HG03045 (cell line): ENCODE results near the gene KRT4.
"Not testable (repeated sequence)": the region's sequence is repeated elsewhere in the genome, so short reads cannot be mapped to it uniquely, and the experiment has no call there.

Experiments used
- ATAC-seq: cut with Tn5 transposase; IDR thresholded peaks from one replicate; pipeline ENCODE4 v1.9.1; 2021; ENCODE audit warnings: mild to moderate bottlenecking, moderate library complexity; ENCODE audit not compliant: unreplicated experiment

KRT4 gene

DNA sequence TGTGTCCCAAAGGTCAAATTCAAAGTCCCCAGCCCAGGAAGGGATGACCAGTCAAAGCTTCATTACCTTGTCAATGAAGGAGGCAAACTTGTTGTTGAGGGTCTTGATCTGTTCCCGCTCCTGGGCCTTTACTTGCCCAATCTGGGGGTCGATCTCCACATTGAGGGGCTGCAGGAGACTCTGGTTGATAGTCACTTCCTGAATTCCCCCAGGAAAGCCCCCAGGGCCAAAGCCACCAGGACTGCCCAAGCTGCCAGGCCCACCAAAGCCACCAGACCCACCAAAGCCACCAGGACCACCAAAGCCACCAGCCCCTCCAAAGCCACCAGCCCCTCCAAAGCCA lies 18.6 kb downstream of the KRT4 start:
- ATAC-seq: not testable (repeated sequence)

DNA sequence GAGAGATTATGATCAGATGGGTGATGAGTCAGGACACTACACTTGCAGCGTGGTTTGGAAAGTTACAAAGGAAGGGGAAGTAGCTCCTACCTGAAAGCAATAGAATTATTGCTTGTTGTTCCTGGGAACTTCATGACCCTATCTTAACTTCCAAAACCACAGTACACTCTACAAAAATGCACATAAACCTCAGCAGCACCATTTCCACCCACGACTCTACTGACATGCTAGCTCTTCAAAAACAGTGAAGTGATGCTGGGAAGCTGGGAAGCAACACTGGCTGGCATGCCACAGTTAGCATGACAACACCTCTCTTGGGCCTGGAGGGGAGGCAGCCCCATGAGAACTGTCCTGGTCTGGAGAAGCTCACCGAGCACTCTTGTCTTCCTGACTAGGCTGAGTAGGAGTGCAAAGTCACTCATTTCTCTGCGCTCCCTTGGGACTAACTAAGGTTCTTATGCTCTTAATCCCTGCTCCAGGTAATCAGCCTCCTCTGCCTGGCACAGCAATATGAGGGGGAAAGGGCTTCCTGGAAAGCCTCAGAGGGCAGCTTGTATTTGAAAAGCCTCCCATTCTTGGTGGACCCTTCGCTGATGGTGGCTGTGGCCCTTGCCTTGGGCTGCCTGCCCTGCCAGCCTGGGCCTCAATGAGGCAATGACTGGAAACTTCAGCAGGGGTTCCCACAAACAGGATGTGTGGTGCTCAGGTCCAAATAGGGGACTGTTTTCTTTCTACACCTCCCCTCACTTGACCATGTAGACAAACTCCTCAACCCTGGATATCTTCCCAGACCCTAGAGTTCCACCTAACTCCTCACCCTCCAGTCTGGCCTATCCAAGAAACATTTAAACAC lies 19.2 kb downstream of the KRT4 start:
- ATAC-seq: no peak

DNA sequence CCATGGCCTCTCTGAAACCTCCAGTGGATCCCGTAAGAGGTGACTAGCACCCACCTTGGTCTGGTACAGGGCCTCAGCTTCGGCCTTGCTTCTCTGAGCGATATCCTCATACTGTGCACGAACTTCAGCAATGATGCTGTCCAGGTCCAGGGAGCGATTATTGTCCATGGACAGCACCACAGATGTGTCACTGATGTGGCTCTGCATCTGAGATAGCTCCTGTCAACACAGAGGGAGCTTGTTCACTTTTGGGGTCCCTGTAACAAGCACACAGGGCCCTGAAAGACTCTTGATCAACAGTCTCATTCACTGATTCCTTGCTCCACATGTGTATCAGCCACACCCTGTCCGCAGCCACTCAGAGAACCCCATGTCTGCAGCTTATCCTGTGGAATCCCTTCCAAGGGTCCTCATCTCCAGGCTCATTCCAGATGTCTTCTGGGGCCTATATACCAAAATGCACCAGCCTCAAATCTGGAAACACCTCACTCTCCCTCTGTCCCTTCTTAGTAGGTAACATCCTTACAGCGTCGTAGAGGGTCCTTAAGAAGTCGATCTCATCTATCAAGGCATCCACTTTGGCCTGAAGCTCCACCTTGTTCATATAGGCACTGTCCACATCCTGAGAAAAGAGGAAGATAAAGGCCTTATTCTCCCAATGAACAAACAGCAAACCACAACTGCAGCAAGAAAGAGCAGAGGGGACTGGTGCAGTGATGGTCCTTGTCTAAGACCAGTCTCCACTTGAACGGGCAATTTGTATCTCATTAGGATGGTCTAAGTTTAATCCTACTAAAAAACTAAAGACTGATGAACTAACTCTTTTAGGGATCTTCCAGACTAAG lies 21.5 kb downstream of the KRT4 start:
- no peak for ATAC-seq

DNA sequence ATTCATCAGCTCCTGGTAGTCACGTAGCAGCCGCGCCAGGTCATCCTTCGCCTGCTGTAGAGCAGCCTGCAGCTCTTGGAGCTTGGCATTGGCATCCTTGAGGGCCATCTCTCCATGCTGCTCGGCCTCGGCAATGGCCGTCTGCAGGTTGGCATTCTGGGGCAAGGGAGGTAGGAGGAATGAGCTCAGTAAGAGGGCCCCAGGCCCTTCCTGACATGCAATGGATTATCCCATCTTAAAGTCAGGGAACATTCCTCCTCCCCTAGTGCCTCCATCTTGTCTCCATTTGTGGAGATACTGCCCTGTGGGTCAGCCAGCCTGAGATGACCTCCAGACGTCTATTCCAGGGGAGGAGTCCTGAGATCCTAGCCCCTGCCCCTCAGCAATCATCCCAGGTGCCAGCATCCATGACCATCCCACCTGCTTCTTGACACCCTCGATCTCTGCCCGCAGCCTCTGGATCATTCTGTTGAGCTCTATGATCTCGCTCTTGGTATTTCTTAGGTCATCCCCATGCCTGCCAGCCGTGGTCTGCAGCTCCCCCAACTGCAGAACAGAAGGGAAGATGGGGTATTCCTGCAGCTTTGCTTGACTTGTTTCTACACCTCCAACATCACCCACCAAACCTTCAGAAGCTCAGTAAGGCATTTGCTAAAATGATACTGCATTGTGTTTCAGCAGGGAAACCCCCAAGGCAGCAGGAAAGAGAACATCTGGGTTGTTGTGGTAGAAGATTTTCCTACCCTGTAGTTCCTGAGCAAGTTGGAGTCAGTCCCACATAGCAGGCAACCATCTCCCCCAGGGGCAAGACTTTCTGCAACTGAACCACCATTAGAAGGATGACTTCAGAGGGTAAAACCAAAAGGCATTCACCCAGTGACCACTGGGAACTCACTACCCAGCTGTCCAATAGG lies 22.4 kb downstream of the KRT4 start:
- ATAC-seq: no peak

DNA sequence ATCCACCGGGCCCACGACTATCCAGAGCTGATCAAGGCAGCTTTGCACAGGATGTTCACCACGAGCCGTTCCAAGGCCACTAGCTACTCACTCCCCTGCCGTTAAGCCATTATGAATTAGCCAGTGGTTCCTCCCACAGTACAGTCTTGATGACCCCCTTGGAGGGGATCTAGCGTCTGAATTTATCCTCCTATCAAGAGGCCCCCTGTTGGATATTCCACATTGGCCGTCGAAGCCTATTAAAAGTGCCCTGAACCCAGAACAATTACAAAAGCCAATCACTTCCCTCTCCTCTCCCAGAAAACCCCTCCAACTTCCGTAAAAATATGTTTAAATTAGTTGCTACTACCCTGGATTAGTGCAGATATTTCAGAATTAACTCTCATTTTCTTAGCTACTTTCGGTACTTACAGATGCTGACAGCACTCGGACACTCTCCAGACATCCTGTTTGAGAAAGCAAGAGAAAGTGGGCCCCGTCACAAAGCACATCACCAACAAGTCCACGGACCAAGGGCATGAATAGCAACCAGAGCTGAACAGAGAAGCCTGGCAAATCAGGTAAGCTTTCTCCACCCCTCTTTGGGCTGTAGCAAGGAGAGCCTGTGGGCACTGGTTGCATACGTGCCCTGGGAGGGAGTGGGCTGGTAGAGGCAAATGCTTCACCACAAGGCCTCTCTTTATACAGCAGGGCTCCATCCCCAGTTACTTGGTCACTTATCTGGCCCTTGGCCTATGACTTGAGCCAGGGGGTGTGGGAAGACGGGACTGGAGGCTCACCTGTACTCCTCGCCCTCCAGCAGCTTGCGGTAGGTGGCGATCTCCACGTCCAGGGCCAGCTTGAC lies 23.3 kb downstream of the KRT4 start:
- no peak for ATAC-seq

DNA sequence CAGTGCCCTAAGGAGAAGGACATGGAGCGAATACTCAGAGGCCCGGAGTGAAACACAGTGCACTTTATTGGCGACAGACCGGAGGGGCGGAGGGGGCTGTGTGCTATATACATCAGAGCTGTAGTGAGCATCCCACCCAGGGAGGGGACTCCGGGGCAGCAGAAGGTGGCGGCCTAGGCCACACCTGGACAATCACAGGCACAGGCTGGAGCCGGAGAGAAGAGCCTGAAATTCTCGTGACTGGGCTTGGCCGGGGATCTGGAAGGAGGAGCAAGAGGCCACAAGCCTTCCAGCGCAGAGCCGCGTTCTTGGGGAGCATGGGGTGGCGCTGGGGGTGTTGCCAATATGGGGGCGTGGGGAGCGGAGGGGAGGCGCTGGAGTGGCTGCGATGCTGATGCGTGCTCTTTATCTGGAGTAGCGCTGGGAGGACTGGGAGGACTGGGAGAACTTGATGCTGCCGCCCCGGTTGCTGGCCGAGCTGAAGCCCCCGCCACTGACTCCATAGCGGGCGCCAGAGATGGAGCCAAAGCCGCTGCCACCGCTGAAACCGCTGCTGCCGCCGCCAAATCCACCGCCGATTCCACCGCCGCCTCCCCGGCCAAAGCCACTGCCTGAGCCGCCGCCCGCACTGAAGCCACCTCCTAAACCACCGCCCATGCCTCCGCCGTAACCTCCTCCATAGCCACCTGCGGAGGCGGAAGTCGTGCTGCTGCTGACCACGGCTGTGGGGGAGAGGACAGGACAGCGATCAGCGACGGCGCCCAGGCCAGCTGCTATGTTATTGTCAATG lies 24.1 kb downstream of the KRT4 start:
- no peak for ATAC-seq

DNA sequence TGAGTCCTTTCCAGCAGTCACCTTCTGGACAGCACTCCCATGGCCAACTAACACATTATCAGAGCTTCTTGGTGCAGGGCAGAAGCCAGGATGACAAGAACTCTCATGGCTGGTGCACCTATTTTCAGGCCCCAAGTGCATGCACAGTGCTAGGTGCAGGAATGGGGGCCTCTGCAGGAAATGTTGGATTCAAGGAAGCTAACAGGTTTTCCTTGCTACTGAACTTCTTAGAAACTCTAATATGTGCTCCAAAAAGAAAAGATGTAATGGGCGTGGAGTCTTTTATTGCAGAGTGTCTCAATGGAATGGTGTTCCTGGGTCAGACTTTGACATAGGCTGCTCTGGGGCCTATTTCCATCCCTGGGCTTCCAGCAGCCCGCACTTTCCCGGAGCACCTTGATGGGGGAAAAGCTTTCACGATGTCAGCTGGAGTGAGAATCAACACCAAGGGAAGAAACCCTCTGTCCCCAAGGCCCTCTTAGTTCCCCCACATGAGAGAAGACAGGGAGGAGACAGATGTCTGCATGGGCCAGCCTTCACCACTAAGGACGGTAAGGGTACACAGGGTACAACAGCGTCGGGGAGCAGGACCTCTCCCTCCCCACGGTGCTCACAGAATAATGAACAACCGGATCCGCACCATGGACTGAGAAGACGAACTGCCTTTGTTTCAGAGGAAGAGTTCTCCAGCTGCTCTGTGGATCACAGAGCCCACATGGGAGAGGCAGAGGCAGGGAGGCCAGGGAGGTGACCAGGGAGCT lies 24.9 kb downstream of the KRT4 start:
- no peak for ATAC-seq

DNA sequence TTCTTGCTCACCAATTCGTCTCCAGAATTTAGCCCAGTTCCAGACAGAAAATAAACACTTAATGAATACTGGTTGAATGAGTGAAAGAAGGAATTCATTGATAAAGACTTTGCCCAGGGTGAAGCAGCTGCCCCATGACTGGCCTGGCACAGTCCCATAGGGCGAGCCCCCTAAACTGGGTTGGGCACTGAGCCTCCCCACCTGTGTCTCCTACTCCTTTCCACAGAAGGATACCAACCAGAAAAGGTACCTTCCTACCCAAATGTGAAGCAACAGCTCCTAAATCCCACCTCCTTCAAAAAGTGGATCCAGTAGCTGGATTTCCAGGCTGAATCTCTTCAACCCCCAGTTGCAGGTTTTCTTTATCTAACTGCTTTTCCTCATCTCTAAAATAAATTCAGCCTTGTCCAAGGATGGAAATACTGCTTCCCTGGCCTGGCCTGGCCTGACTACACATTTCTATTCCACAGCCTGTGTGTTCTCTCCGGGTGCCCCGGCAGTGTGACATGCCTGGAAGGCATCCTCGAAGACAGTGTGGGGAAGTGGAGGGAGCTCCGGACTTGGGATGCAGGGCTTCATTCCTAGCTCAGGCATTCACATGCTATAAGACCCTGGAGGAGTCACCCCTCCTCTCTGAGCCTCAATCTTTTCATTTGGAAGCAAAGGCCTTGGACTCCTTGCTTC lies 25.6 kb downstream of the KRT4 start:
- ATAC-seq: no peak

DNA sequence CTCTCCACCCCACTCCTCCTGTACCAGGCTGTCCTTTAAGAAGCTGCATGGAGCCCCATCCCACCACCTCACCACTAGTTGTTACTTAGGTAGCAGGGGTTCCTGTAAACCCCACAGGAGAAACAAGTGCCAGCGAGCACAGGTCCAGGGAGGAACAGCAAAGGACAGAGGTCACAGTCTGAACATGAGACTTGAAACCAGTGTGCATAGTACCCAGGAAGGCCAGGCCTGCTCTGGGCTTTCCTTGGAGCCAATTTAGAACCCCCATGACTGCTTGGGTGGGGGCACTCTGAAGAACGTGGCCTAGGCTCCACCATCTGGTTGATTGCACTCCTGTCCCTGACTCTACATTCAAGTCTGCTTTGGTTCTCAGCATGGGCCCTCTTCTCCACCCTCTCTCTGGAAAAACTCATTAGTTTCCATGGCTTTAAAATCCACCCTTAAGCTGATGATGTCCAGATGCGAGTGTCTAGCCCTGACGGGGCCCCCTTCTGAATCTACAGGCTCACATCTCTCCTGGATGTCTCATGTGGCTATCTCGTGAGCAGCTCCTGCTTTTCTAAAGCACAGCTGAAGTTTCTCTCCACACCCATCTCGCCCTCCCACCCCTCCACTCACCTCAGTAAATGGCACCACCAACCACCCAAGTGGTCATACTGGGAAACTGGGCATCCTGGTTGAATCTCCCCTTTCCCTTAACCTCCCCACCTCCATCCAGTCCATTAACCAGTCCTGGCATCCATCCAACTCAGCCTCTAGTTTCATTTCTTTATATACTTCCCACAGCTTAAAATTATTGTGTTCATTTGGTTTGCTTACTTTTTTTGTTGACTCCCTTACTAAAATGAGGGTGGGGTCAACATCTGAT lies 26.4 kb downstream of the KRT4 start:
- ATAC-seq: no peak

DNA sequence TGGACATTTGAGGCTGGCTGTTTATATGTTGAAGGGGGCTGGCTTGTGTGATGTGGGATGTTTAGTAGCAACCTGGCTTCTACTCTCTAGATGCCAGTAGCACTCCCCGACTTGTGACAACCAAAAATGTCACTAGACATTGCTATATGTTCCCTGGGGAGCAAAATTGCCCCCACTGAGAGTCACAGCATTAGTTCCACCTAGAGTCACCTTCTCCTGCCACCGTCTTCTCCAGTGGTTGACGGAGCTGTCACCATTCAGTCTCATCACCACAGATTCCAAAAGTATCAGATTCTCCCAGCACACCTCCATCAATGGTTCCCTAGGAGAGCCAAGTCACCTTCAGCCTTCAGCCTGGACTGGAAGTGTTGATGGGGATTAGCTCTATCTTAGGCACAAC lies 29.0 kb downstream of the KRT4 start:
- ATAC-seq: no peak

DNA sequence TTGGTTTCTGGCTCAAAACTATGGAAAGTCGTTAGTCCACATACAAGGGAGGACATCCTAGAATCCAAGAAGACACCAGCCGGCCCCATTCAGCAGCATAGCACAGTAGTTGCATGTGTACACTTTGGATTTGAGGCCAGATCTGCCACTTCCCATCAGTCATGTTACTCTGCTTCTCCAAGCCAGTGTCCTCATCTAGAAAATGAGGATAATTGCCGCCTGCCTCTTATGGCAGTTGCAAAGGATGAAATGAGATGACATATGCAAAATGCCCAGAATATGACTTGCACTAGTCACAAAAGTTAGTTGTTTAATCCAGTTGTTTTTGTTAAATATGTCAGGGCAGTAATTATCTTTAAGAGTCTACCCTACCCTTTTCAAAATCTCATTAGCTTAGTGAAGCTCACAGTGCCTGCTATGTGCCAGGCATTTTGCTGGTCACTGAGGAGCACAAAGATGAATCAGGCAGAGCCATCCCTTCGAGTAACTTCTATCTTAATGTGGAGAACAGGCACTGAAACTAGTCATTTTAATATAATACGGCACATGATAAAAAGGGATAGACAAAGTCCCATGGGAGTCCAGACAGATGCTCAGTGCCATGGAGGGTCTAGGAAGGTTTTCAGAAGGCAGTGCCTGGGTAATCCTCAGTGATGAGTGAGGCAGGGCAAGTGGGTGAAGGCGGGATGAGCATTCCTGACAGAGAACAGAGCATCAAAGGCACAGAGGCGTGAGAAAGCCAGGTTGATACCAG lies 30.2 kb downstream of the KRT4 start:
- no peak for ATAC-seq

DNA sequence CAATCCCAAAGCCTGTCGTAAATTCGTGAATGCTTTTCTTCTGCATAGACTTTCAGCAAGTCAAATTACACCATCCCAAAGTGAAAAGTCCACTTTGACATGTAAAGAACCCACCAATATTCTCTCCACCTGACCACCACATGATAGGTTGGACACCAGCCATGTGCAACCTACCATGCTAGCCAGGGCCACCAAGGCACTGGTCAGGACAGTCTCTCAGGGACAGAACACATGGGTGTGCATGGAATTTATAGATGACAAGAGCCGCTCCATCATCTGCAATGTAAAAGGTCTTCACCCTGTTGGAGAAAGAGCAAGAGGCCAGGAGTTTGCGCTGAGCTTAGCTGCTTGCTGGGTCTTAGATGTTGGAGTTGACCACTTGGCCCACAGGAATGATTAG lies 31.4 kb downstream of the KRT4 start:
- ATAC-seq: no peak

DNA sequence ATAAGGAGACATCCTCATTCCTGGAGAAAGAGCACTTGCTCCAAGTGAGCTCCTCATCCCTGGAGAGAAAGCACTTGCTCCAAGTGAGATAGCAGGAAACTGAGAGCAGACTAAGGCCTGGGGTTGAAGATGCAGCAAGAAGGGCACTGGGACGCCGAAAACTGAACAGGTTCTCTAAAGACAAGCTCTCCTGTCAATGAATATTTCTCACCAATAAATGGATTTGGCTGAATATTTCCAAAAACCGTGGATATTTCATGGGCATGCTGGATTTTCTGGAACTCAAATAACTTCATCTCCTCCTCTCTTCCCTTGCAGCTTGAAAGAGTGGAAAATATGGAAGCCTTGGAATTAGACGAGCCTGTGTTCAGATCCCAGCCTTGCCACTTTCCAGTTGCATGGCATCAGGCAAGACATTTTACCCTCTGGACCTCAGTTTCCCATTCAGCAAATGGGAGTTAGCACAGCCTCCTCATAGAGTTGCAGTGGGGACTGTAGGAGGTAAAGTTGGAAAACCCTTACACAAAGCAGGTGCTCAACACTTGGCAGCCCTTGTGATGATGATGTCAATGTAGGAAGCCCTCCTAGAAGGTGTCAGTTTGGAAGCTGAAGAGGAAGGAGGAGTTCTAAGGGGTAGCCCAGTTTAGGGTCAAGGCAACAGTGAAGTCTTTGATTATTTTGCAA lies 32.4 kb downstream of the KRT4 start:
- no peak for ATAC-seq

DNA sequence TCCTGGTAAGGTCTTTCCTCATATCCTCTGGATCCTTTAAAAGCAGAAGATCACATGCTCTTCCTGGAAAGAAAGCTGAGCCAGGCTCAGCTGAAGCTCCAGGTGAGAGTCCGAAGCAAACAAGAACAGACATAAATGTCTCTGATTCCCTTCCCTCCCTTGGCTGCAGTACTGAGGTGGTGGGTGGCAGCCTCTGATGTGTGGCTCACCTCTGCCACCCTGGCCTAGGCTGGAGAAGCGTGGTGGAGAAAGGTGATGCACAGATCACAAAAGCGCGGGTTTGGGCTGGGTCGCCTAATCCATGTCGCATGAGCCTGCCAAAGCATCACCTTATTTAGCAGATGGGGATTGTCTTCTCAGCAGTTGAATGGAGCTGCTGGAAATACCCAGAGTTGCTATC lies 34.0 kb downstream of the KRT4 start:
- ATAC-seq: no peak

DNA sequence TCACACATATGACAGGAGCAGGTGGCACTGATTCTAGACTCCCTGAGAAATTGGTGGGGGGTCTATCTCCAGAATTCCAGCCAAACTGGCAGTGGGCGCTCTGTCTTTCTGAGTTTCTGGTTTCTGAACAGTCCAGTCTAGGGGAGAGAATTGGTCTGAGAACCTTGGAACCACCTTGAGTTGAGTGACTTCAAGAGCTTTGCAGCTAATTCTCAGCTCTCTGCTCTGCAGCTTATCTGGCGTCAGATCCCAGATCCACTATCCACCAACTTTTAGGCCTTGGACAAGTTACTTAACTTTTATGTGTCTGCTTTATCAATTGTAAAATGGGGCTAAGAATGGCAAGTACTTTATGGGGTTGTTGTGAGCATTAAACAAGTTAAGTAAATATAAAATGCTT lies 35.1 kb downstream of the KRT4 start:
- ATAC-seq: no peak

DNA sequence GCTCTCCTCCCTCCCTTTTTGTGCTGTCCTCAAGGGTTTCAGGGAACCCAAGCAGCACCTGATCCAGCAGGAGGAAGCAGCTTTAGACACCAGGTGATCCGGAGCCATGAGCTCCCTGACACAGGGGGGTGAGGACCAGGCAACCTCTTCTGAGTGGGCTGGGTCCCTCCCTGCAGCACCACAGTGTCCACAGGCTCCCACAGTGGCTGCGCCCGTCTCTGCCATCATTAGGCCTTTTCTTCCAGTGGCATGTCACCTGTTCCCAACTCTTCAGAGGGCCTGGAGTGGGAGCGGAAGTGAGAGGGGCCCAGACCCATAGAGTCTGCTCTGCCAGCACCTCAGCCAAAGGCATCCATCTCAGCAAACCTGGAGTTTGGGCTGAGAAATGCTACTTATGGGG lies 36.4 kb downstream of the KRT4 start:
- ATAC-seq: no peak
